Subcutaneous adipose tissue (tissue), 4 donors: ENCODE measurements around the gene KAZN. TPM values are rescaled to one million over a fixed set of nuclear protein-coding genes. Genes with fewer than 3 reads are reported as not detected.

ENCODE experiments used
- total RNA-seq, 4 donors: library from RNA; depleted of rRNA; stranded (reverse); fragments of >200 nt; gene quantifications; one replicate each; pipeline ENCODE4 v1.1.0, GENCODE V29; 2016
- TF ChIP-seq, protein P1 (sequence below): fragments of 450-650 bp; IDR thresholded peaks from one replicate; pipeline ENCODE4 v1.5.1; 2016; ENCODE audit warnings: low read depth, mild to moderate bottlenecking, control low read depth, antibody characterized with exemption, moderate library complexity

KAZN gene
- total RNA-seq, 4 donors from 2014 or later = 7.5 to 22.2 (median 10.4) TPM

DNA sequence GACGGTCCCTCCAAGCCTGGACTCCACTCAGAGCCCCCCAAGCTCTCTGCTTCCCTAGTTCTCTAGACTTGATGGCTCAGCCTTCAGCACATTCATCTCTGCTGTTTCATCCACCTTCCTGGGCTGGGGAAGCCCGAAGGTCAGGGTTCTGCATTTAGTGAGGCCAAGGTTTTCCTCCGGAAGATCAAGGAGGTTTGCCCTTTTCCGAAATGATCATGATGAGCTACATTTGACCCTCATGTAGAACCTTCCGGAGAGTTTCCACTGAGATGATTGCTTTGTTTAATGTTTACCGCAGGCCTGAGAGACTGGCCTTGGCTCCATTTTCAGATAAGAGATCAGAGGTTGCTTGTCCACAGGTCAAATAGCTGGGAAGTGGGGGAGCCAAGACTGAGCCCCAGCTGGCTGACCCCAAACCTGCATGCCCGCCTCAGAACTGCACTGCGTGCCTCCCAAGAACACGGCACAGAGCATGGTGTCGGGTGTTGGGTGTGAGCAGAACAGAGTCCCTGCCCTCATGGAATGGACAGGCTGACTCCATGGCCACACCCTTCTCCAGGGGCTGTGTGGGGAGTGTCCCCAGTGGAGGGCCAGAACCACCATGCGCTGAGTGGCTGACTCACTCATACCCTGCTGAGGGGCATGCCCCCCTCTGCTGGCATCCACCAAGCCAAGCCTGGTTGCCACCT lies 354.3 kb downstream of the KAZN start:
- TF ChIP-seq, protein P1, sequence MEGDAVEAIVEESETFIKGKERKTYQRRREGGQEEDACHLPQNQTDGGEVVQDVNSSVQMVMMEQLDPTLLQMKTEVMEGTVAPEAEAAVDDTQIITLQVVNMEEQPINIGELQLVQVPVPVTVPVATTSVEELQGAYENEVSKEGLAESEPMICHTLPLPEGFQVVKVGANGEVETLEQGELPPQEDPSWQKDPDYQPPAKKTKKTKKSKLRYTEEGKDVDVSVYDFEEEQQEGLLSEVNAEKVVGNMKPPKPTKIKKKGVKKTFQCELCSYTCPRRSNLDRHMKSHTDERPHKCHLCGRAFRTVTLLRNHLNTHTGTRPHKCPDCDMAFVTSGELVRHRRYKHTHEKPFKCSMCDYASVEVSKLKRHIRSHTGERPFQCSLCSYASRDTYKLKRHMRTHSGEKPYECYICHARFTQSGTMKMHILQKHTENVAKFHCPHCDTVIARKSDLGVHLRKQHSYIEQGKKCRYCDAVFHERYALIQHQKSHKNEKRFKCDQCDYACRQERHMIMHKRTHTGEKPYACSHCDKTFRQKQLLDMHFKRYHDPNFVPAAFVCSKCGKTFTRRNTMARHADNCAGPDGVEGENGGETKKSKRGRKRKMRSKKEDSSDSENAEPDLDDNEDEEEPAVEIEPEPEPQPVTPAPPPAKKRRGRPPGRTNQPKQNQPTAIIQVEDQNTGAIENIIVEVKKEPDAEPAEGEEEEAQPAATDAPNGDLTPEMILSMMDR = no peak

DNA sequence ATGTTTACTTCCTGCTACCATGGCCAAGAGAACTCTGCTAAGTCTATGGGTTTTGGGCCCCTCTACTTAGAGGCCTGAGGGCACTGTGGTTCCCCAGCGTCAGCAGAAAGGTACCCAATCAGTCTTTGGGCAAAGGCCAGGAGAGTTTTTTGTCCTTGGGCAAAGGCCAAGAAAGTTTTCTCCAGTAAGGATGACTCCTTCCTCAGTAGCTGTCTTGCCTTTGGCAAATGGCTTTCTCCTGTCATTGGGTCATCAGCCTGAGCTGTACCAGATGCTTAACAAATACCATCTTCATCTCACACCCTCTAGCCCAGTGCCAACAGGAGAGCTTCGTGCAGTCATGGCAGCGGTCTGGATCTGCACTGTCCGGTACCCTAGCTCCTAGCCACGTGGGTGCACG lies 355.7 kb downstream of the KAZN start:
- TF ChIP-seq, protein P1 = no peak

DNA sequence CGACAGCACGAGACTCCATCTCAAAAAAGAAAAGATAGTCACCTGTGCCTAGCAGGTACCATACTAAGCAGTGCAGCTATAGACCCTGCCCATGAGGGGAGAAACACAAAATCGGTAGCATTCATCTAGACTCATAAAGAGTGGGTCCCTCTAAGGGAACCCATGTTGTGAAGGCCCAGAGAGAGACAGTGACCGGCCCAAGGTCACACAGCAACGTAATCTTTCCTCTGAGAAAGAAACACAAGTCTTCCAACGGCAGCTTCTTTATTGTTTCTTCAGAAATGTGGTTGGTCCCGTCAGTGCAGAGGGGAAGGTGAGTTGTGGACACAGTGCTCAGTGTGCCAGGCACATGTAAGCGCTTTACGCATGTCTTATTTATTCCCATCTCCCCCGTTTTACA lies 356.4 kb downstream of the KAZN start:
- TF ChIP-seq, protein P1 = no peak

DNA sequence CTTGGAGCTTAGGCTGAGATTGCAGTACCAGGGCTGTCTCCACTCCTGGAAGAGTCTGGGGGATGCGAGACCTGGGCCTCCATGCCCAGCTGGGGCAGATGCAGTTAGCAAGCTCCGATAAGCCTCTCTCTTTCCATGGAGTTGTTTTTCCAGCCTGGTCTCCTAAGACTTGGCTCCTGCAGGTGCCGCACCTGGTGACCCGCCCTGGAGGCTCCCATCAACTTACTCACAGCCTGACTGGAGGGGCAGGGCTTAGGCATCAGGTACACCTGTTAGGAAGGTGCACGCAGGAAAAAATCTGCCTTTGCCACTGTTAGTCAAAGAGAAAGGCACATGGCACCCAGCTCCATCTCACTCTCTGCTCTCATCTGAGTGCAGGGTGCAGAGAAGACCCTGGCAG lies 356.9 kb downstream of the KAZN start:
- TF ChIP-seq, protein P1 = no peak

DNA sequence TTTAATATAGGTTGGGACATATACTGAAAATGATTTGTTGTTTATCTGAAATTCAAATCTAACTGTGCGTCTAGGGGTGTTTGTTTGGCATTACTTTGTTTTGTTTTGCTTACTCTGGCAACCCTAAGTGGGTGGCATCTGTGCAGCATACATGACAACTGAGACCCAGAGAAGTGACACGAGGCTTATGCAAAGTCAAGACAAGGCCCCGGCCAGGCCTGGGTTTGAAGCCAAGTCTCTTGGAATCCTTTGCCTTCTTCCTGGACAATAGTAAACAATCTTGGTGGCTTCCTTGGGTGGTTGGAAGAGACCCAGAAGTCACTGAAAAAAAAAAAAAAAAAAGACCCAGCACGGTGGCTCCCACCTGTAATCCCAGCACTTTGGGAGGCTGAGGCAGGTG lies 357.5 kb downstream of the KAZN start:
- TF ChIP-seq, protein P1 = no peak

DNA sequence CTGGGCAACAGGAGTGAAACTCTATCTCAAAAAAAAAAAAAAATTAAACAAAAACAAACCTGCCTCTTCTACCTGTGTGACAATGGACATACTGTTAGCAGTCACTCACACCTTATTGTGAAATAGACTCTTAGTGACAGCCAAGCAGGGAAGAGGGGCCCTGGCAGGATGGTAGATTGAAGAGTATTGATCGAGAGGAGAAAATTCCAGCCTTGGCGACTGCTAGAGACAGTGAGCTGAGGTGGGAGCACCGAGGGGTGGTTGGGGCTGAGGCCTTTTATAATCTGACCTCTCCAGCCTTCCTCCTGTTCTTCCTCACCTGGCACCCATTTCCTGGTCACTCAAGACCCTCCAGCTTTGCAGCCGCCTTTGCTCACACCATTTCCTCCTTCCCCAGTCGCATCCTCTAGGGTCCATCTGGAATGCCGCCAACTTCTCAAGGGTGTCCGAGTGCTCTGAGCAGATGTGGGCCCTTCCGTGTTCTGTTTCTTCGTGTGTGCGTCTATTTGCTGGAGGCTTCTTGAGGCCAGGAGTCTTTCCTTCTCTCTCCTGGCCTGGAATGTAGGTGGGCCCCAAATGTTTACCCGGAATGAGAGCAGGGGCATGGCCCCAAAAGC lies 358.2 kb downstream of the KAZN start:
- TF ChIP-seq, protein P1 = no peak

DNA sequence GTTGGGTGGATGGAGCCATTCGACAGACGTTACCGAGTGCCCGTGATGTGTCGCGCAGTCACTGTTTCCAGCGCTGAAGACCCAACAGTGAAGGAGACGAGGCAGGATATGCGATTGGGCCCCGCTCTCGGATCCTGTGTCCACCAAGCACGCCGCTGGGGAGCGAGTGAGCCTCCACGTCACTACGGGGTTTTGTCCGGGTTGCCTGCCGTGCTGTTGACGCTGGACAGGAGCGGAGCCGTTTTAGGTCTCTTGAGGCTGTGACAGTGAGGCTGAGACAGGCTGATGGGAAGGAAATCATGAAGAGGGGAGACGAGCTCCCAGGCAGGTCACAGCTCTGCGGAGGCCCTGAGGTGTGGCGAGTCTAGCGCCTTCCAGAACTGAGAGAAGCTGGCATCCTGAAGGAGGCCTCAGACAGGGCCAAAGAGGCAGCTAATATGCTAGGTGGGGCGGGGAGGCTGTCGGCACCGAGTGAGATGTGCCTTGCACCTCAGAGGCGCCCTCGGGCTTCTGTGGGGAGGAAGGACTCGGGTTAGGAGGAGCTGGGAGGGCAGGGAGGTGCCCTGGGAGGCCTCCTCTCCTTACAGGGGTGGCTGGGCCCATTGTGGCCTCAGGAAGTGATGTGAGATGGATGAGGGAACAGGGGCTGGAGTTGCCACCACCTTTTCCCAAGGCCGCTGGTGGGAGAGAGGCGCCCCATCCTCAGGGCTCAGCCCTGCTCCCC lies 359.1 kb downstream of the KAZN start:
- TF ChIP-seq, protein P1 = no peak
